PC-9 (cell line): ENCODE results near the gene BRIP1. TPM values are rescaled to one million over a fixed set of nuclear protein-coding genes. Genes with fewer than 3 reads are reported as not detected.

Experiments used
- BruUV-seq: library from RNA; stranded (reverse); fragments of 400-500 nt; replicated peaks from 2 replicates; lab custom pipeline; 2021; lab: Mats Ljungman, UMichigan
- CTCF ChIA-PET: fragments of 300-600 bp; sonication (Branson Sonifier 250); formaldehyde crosslinking; loops from one replicate; lab custom pipeline; 2022; ENCODE audit warnings: antibody characterized with exemption; lab: Charles Lee
- POLR2A ChIA-PET: fragments of 300-600 bp; sonication (Branson Sonifier 250); formaldehyde crosslinking; loops from one replicate; lab custom pipeline; 2022; ENCODE audit warnings: antibody characterized with exemption; ENCODE audit not compliant: unreplicated experiment; lab: Charles Lee
- DNase-seq, 2 experiments: peaks; one replicate each; pipeline versions ENCODE4 v3.0.0 to v3.0.0-alpha.2; 2015 to 2022; ENCODE audit warnings: mixed read lengths in 1 of 2
- H2AFZ ChIP-seq: fragments of 200-600 bp; sonication (generic); 2 replicates; pipeline ENCODE4 v1.8.1; 2017; ENCODE audit warnings: antibody characterized with exemption
- H3F3A ChIP-seq: fragments of 200-600 bp; sonication (generic); 2 replicates; pipeline ENCODE4 v1.8.1; 2017; ENCODE audit warnings: antibody characterized with exemption, mild to moderate bottlenecking, low read depth; ENCODE audit not compliant: insufficient read depth
- H3K27ac ChIP-seq: fragments of 200-600 bp; sonication (generic); 2 replicates; pipeline ENCODE4 v1.6.1; 2016; ENCODE audit warnings: mixed run types
- H3K27me3 ChIP-seq: fragments of 200-600 bp; sonication (generic); 2 replicates; pipeline ENCODE4 v1.6.1; 2016; ENCODE audit warnings: low read depth, mixed run types; ENCODE audit not compliant: insufficient read depth
- H3K36me3 ChIP-seq: fragments of 200-600 bp; sonication (generic); 2 replicates; pipeline ENCODE4 v1.6.1; 2016; ENCODE audit warnings: low read depth, mixed run types
- H3K4me1 ChIP-seq: fragments of 200-600 bp; sonication (generic); replicated peaks from 2 replicates; pipeline ENCODE4 v1.6.1; 2016; ENCODE audit warnings: mixed run types; ENCODE audit not compliant: insufficient read depth
- H3K4me2 ChIP-seq: fragments of 200-600 bp; sonication (generic); 2 replicates; pipeline ENCODE4 v1.6.1; 2017; ENCODE audit warnings: mixed run types
- H3K4me3 ChIP-seq: fragments of 200-600 bp; sonication (generic); 2 replicates; pipeline ENCODE4 v1.6.1; 2016; ENCODE audit warnings: mixed run types
- H3K79me2 ChIP-seq: fragments of 200-600 bp; sonication (generic); 2 replicates; pipeline ENCODE4 v1.6.1; 2017; ENCODE audit warnings: low read depth, mixed run types
- H3K9me2 ChIP-seq: fragments of 200-600 bp; sonication (generic); 2 replicates; pipeline ENCODE4 v1.8.1; 2017; ENCODE audit warnings: mild to moderate bottlenecking; ENCODE audit not compliant: insufficient read depth
- H3K9me3 ChIP-seq: fragments of 200-600 bp; sonication (generic); 2 replicates; pipeline ENCODE4 v1.8.1; 2016; ENCODE audit warnings: low read depth; ENCODE audit not compliant: insufficient read depth
- H4K20me1 ChIP-seq: fragments of 200-600 bp; sonication (generic); 2 replicates; pipeline ENCODE4 v1.8.1; 2017; ENCODE audit not compliant: insufficient read depth
- CTCF ChIP-seq: fragments of 200-600 bp; sonication (generic); conservative IDR thresholded peaks from 2 replicates; pipeline ENCODE4 v1.6.1; 2017; ENCODE audit warnings: mixed run types, antibody characterized with exemption, mild to moderate bottlenecking, moderate library complexity
- EZH2 ChIP-seq: fragments of 200-600 bp; sonication (generic); IDR thresholded peaks from 2 replicates; pipeline ENCODE4 v1.8.0; 2017; ENCODE audit warnings: antibody characterized with exemption, low read depth
- intact Hi-C: fragments of 100-400 bp; cut with micrococcal nuclease; formaldehyde crosslinking; loops from one replicate; pipeline ENCODE4 v1.10.0; 2022; ENCODE audit not compliant: unreplicated experiment
- total RNA-seq: library from RNA; stranded (reverse); gene quantifications from 2 replicates; pipeline ENCODE4 v1.2.3, GENCODE V29; 2021

The BRIP1 gene
- total RNA-seq, 1 experiment from 2014 or later: 16.0 TPM

- ChIA-PET POLR2A (no interaction called here), CTCF (no interaction called here)
- Histone ChIP-seq H3K27me3 (no peaks in the 10 kb centered on the region), H3K79me2 (no peaks in the 10 kb centered on the region), H3K9me2 (no peaks in the 10 kb centered on the region), H3K4me1 (0 out of 2 replicates have a peak, but pooled peaks cover 14% of the 10 kb centered on the region), H3F3A (peaks cover 7% of the 10 kb centered on the region; the same call in 1 of the 2 replicates), H2AFZ (no peak overlapping the region), H3K36me3 (no peaks in the 10 kb centered on the region; the same call in 1 of the 2 replicates), H3K27ac (no peak overlapping the region), H4K20me1 (no peaks in the 10 kb centered on the region), H3K9me3 (no peaks in the 10 kb centered on the region), H3K4me2 (no peak overlapping the region), H3K4me3 (no peak overlapping the region)
- no peak for DNase-seq
- no peak for TF ChIP-seq EZH2
- TF ChIP-seq CTCF: no peak
- intact Hi-C loops: no loop called here
- no TSS peak for BruUV-seq
Measured at GRCh38 chr17:61806936-61807335, 56.4 kb downstream of the BRIP1 start.

- Histone ChIP-seq H3F3A (peaks cover 7% of the 10 kb centered on the region; the same call in 1 of the 2 replicates), H3K4me2 (no peak overlapping the region), H3K4me3 (no peak overlapping the region), H4K20me1 (no peaks in the 10 kb centered on the region), H2AFZ (no peak overlapping the region), H3K36me3 (no peaks in the 10 kb centered on the region; the same call in 1 of the 2 replicates), H3K79me2 (no peaks in the 10 kb centered on the region), H3K4me1 (0 out of 2 replicates have a peak, but pooled peaks cover 14% of the 10 kb centered on the region), H3K27ac (peak overlapping the region; percentile 32; the same call in 1 of the 2 replicates), H3K9me2 (no peaks in the 10 kb centered on the region), H3K27me3 (no peaks in the 10 kb centered on the region), H3K9me3 (no peaks in the 10 kb centered on the region)
- intact Hi-C loops: no loop called here
- no TSS peak for BruUV-seq
- ChIA-PET POLR2A (no interaction called here), CTCF (no interaction called here)
- no peak for DNase-seq
- TF ChIP-seq CTCF (no peak), EZH2 (no peak)
Measured at GRCh38 chr17:61806081-61806828, 57.1 kb downstream of the BRIP1 start.

- H3K79me2 ChIP-seq: no peaks in the 10 kb centered on the region
- BruUV-seq: no TSS peak
- no peak overlapping the region for H2AFZ ChIP-seq
- no peaks in the 10 kb centered on the region for H3K9me2 ChIP-seq
- H3K27ac ChIP-seq: 0 out of 2 replicates have a peak overlapping the region, but pooled peaks have one; percentile 32
- H3K36me3 ChIP-seq: no peaks in the 10 kb centered on the region; the same call in 1 of the 2 replicates
- POLR2A ChIA-PET: no interaction called here
- no peaks in the 10 kb centered on the region for H3K27me3 ChIP-seq
- CTCF ChIA-PET: no interaction called here
- H3K9me3 ChIP-seq: no peaks in the 10 kb centered on the region
- no peak overlapping the region for H3K4me2 ChIP-seq
- TF ChIP-seq EZH2 (no peak), CTCF (no peak)
- DNase-seq: peak in 1 of 2 experiments; percentile 45
- no peak overlapping the region for H3K4me3 ChIP-seq
- peaks cover 7% of the 10 kb centered on the region; the same call in 1 of the 2 replicates for H3F3A ChIP-seq
- H4K20me1 ChIP-seq: no peaks in the 10 kb centered on the region
- 0 out of 2 replicates have a peak, but pooled peaks cover 12% of the 10 kb centered on the region for H3K4me1 ChIP-seq
- intact Hi-C loops: no loop called here
Measured at GRCh38 chr17:61805399-61805798, 57.9 kb downstream of the BRIP1 start.
